Endothelial cell (in vitro differentiated cells): Measurements from ENCODE around the gene HLA-DRB5. TPM values are rescaled to one million over a fixed set of nuclear protein-coding genes. Genes with fewer than 3 reads are reported as not detected.
A peak's percentile ranks its signal among the peaks of the same experiment; 100 is the strongest.

Experiments used
- DNase-seq: peaks from one replicate; pipeline ENCODE4 v3.0.0; 2021; ENCODE audit warnings: low spot score
- H3K27ac Mint-ChIP-seq: one replicate; pipeline ENCODE4 v1.8.0; 2021; ENCODE audit warnings: mixed read lengths, inconsistent platforms; ENCODE audit not compliant: unreplicated experiment
- H3K27me3 Mint-ChIP-seq: one replicate; pipeline ENCODE4 v1.8.0; 2021; ENCODE audit warnings: mild to moderate bottlenecking, moderate library complexity, mixed read lengths, inconsistent platforms; ENCODE audit not compliant: unreplicated experiment
- H3K36me3 Mint-ChIP-seq: one replicate; pipeline ENCODE4 v1.8.0; 2021; ENCODE audit warnings: mild to moderate bottlenecking, low read depth, mixed read lengths, inconsistent platforms; ENCODE audit not compliant: unreplicated experiment
- H3K4me1 Mint-ChIP-seq: one replicate; pipeline ENCODE4 v1.8.0; 2021; ENCODE audit warnings: mild to moderate bottlenecking, mixed read lengths, inconsistent platforms; ENCODE audit not compliant: unreplicated experiment
- H3K4me3 Mint-ChIP-seq: one replicate; pipeline ENCODE4 v1.8.0; 2021; ENCODE audit warnings: mild to moderate bottlenecking, mixed read lengths, inconsistent platforms; ENCODE audit not compliant: unreplicated experiment
- H3K9me3 Mint-ChIP-seq: one replicate; pipeline ENCODE4 v1.8.0; 2021; ENCODE audit warnings: mixed read lengths, inconsistent platforms; ENCODE audit not compliant: unreplicated experiment
- total RNA-seq: library from RNA; stranded (reverse); fragmentation: NEBNext Ultra II Directional; extraction: Animal tissue kit (Norgen Biotek cat#: 25700); gene quantifications from one replicate; pipeline ENCODE4 v1.2.1, GENCODE V29; 2021; ENCODE audit not compliant: unreplicated experiment
- TF ChIP-seq, protein P1 (sequence below): fragments of 200-600 bp; sonication (generic); IDR thresholded peaks from one replicate; pipeline ENCODE4 v1.5.0; 2021; ENCODE audit warnings: antibody characterized with exemption; ENCODE audit not compliant: unreplicated experiment

HLA-DRB5 gene
- total RNA-seq, 1 donor from 2014 or later: 0.82 TPM

DNA sequence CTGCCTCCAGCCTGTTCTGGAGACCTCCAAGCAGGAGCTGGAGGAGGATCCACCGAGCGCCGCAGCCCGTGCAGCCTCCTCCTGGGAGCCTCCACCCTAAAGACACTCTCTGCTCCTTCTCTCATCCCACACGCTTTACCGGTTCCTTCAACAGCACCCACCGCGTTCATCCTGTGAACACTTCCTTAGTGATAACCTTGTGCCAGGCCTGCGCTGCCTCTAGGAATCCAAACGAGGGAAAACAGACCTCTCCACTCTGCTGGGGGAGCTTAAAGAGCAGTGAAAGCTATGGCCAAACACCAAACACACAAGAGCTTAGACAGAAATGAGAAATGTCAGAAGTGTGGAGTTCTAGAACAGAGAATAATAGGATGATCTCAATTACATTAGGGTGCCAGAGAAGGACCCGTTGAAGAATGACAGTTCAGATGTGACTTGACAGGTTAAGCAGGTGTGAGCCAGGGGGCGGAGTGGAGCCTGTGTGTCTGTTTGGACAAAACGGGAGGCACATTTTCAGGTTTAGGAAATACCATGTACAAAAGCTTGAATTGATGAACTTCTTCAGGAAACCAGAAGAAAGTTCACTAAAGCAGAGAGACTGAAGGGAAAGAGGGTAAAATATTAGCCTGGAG, 28.5 kb upstream of the HLA-DRB5 start:
- no peaks in the 10 kb centered on the region for H3K9me3 Mint-ChIP-seq
- TF ChIP-seq, protein P1, sequence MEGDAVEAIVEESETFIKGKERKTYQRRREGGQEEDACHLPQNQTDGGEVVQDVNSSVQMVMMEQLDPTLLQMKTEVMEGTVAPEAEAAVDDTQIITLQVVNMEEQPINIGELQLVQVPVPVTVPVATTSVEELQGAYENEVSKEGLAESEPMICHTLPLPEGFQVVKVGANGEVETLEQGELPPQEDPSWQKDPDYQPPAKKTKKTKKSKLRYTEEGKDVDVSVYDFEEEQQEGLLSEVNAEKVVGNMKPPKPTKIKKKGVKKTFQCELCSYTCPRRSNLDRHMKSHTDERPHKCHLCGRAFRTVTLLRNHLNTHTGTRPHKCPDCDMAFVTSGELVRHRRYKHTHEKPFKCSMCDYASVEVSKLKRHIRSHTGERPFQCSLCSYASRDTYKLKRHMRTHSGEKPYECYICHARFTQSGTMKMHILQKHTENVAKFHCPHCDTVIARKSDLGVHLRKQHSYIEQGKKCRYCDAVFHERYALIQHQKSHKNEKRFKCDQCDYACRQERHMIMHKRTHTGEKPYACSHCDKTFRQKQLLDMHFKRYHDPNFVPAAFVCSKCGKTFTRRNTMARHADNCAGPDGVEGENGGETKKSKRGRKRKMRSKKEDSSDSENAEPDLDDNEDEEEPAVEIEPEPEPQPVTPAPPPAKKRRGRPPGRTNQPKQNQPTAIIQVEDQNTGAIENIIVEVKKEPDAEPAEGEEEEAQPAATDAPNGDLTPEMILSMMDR: no peak
- no peaks in the 10 kb centered on the region for H3K36me3 Mint-ChIP-seq
- H3K27me3 Mint-ChIP-seq: no peaks in the 10 kb centered on the region
- peaks cover 5% of the 10 kb centered on the region for H3K4me1 Mint-ChIP-seq
- no peak for DNase-seq
- no peak overlapping the region for H3K27ac Mint-ChIP-seq
- peak overlapping the region; percentile 89 for H3K4me3 Mint-ChIP-seq

DNA sequence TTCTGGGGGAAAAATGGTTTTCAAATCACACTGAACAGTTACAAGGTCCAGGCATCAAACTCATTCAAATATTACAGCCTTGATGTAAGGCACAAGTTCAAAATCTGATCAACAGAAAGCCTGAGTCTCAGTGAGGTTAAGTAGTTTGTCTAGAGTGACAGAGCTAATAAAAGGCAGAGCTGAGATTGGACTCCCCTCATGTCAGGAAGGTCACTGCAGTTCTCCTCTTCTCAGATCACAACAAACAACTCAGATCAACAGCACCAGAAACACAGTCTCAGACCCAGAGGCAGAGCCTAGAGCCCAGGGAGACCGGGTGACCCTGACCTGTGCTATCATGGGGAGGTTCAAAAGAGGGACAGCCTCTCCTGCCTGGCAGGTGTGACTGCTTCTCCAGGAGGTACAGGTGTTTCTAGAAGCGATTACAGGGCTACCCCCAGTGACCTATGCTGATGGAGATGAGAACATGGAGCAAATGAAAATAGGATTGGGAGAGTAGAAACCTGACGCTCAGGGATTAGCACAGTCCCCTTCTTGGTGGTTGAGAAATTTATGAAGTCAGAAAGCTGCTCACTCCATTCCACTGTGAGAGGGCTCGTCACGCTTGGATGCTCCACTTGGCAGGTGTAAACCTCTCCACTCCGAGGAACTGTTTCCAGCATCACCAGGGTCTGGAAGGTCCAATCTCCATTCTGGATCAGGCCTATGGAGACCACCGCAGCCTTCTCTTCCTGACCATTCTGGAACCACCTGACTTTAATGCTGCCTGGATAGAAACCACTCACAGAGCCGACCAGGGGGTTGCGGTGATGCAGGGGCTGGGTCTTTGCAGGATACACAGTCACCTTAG, 24.3 kb upstream of the HLA-DRB5 start:
- Mint-ChIP-seq H3K27me3 (no peaks in the 10 kb centered on the region), H3K9me3 (no peaks in the 10 kb centered on the region), H3K4me1 (peaks cover 16% of the 10 kb centered on the region), H3K36me3 (no peaks in the 10 kb centered on the region), H3K27ac (no peak overlapping the region), H3K4me3 (no peak overlapping the region)
- no peak for DNase-seq
- TF ChIP-seq, protein P1: no peak

DNA sequence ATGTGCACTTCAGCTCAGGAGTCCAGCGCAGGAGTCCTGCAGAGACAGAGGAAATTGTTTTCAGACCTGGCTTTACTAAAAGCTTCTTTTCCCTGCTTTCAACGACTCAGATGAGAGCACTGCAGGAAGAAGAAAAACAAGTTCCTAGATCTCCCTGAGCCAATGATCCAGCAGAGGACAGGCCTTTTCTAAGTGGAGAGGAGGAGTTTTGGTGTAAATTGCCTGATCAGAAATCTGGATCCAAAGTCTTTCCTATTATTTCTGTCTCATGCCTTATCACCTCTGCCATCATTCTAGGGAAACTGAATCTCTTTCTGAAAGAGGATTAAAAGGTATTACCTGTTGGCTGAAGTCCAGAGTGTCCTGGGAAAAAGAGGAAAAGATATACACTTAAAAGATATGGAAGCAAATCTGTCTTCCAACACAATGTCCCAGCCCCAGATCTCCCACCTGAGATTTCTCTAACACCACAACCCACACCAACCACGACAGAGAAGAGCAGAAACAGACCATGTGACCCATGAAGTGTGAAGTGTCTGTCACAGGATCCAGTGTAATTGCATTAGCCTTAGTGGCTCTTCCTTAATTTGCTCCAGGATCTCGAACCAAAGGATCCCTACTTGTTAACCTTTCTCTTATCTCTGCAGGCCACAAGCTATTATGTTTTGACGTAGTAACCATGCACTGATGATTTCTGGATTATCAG, 23.1 kb upstream of the HLA-DRB5 start:
- H3K27ac Mint-ChIP-seq: no peak overlapping the region
- no peaks in the 10 kb centered on the region for H3K36me3 Mint-ChIP-seq
- DNase-seq: no peak
- peaks cover 15% of the 10 kb centered on the region for H3K4me1 Mint-ChIP-seq
- H3K27me3 Mint-ChIP-seq: peaks cover 2% of the 10 kb centered on the region
- TF ChIP-seq, protein P1: no peak
- H3K9me3 Mint-ChIP-seq: no peaks in the 10 kb centered on the region
- no peak overlapping the region for H3K4me3 Mint-ChIP-seq

DNA sequence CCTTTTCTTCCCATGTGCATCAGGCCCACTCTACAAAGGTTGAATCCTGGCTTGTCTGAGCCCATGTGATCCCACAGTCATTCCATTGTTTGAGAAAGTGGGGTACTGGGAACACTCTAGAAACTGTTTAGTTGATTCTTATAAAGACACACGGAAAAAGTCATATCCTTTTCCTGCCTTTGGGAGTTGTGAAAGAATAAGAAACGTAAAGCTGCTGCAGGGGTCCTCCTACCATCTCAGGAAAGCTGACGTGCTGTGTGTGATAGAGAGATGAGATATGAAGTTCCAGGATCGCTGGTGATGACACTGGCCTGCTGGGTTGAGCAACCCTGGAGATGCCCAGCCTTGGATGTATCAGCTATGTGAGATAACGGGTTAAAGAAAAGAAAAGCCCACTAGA, 21.3 kb upstream of the HLA-DRB5 start:
- Mint-ChIP-seq H3K36me3 (no peaks in the 10 kb centered on the region), H3K9me3 (no peaks in the 10 kb centered on the region), H3K4me1 (peaks cover 15% of the 10 kb centered on the region), H3K4me3 (no peak overlapping the region), H3K27me3 (peaks cover 2% of the 10 kb centered on the region), H3K27ac (peak overlapping the region; percentile 87)
- TF ChIP-seq, protein P1: no peak
- peak; percentile 4 for DNase-seq
